Smooth muscle cell (in vitro differentiated cells): ENCODE measurements around the gene FBXL17. TPM values are rescaled to one million over a fixed set of nuclear protein-coding genes. Genes with fewer than 3 reads are reported as not detected.

Experiments
- DNase-seq: peaks from one replicate; lab custom pipeline; 2025; ENCODE audit not compliant: unreplicated experiment; lab: John Stamatoyannopoulos, UW
- H2AFZ ChIP-seq: fragments of 200-600 bp; sonication (generic); 2 replicates; pipeline ENCODE4 v1.6.0; 2016; ENCODE audit warnings: antibody characterized with exemption, low read depth, mild to moderate bottlenecking
- H3F3A ChIP-seq: fragments of 200-600 bp; sonication (generic); 2 replicates; pipeline ENCODE4 v1.6.0; 2017; ENCODE audit warnings: antibody characterized with exemption, low read depth
- H3K27ac ChIP-seq: fragments of 200-600 bp; sonication (generic); 2 replicates; pipeline ENCODE4 v1.5.1; 2016; ENCODE audit warnings: low read depth, mild to moderate bottlenecking
- H3K27me3 ChIP-seq: fragments of 200-600 bp; sonication (generic); 2 replicates; pipeline ENCODE4 v1.6.1; 2016; ENCODE audit warnings: low read depth, mild to moderate bottlenecking
- H3K36me3 ChIP-seq: fragments of 200-600 bp; sonication (generic); 2 replicates; pipeline ENCODE4 v1.5.1; 2016; ENCODE audit warnings: low read depth
- H3K4me1 ChIP-seq: fragments of 200-600 bp; sonication (generic); 2 replicates; pipeline ENCODE4 v1.5.1; 2016; ENCODE audit warnings: low read depth
- H3K4me2 ChIP-seq: fragments of 200-600 bp; sonication (generic); 2 replicates; pipeline ENCODE4 v1.6.0; 2016; ENCODE audit warnings: mild to moderate bottlenecking
- H3K4me3 ChIP-seq: fragments of 200-600 bp; sonication (generic); 2 replicates; pipeline ENCODE4 v1.5.1; 2016; ENCODE audit warnings: mild to moderate bottlenecking
- H3K79me2 ChIP-seq: fragments of 200-600 bp; sonication (generic); 2 replicates; pipeline ENCODE4 v1.6.0; 2016; ENCODE audit warnings: low read depth, mild to moderate bottlenecking
- H3K9ac ChIP-seq: fragments of 200-600 bp; sonication (generic); 2 replicates; pipeline ENCODE4 v1.6.0; 2016; ENCODE audit warnings: low read depth
- H3K9me3 ChIP-seq: fragments of 200-600 bp; sonication (generic); replicated peaks from 2 replicates; pipeline ENCODE4 v1.5.1; 2016; ENCODE audit warnings: low read depth
- H4K20me1 ChIP-seq: fragments of 200-600 bp; sonication (generic); 2 replicates; pipeline ENCODE4 v1.6.0; 2016; ENCODE audit warnings: low read depth
- WGBS: methylation state at CpG from one replicate; pipeline ENCODE4 v1.1.7; 2016; ENCODE audit warnings: low lambda C conversion rate; 5-methylcytosine and 5-hydroxymethylcytosine counted together
- polyA plus RNA-seq: library from polyadenylated mRNA; unstranded; fragments of >200 nt; fragmentation: Nextera tagmentation; extraction: Ambion mirVana; gene quantifications from 2 replicates; pipeline ENCODE4 v1.2.1, GENCODE V29; 2016
- total RNA-seq: library from RNA; depleted of rRNA; stranded (reverse); fragments of >200 nt; gene quantifications from 2 replicates; pipeline ENCODE4 v1.2.3, GENCODE V29; 2014
- TF ChIP-seq, protein P1 (sequence below): fragments of 200-600 bp; sonication (generic); IDR thresholded peaks from 2 replicates; pipeline ENCODE4 v1.5.1; 2017; ENCODE audit warnings: borderline replicate concordance, mild to moderate bottlenecking, antibody characterized with exemption; ENCODE audit not compliant: insufficient read depth, poor library complexity, severe bottlenecking

Gene FBXL17
- total RNA-seq: 16.0 and 18.7 TPM in 2 replicates
- polyA plus RNA-seq: 5.4 and 8.5 TPM in 2 replicates

DNA sequence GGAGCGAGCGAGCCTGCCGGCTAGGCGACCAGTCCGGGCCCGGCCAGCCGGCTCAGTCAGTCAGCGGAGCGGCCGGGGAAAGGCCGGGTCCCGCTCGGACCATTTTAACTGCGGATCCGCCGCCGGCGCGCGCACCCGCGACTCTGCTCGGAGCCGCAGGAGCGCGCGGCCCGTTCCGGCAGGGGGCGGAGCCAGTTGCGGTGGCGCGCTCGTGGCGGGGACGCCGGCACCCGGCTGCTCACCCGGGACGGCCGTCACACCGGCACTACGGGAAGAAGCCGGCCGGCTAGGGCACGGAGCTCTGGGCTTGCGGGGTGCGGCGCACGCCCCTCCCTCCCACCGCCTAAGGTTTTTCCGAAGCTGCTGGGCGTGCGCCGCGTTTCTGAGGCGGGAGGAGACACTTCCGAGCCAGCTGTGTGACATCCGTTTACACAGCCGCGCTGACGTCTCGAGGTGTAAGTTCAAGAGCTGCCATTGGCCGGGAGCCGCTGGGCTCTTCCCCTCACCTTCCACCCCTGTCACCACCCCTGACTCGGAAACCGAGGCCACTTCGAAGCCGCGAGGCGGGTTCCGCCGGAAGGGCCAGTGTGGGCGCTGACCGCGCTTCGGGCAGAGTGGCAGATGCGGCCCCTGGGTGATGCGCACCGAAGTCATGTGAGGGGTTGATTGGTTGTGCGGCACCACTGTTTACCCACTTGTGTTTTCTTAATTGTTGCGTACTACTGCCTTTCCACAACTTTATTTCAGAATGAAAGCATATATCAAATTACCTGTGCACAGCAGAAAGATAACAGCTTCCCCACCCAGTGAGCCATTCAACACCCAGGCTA is at the start of gene FBXL17:
FBXL17 (minus strand) TSS at position 145 of the 830 bp plus-strand sequence.
- TF ChIP-seq, protein P1, sequence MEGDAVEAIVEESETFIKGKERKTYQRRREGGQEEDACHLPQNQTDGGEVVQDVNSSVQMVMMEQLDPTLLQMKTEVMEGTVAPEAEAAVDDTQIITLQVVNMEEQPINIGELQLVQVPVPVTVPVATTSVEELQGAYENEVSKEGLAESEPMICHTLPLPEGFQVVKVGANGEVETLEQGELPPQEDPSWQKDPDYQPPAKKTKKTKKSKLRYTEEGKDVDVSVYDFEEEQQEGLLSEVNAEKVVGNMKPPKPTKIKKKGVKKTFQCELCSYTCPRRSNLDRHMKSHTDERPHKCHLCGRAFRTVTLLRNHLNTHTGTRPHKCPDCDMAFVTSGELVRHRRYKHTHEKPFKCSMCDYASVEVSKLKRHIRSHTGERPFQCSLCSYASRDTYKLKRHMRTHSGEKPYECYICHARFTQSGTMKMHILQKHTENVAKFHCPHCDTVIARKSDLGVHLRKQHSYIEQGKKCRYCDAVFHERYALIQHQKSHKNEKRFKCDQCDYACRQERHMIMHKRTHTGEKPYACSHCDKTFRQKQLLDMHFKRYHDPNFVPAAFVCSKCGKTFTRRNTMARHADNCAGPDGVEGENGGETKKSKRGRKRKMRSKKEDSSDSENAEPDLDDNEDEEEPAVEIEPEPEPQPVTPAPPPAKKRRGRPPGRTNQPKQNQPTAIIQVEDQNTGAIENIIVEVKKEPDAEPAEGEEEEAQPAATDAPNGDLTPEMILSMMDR: no peak
- H3K36me3 ChIP-seq: no peaks in the 10 kb centered on the region
- H3K4me3 ChIP-seq: peak within 1 kb of the TSS; percentile 96
- H2AFZ ChIP-seq: peak within 1 kb of the TSS; percentile 83
- peak within 1 kb of the TSS; percentile 94 for H3K27ac ChIP-seq
- H3K4me1 ChIP-seq: peaks cover 18% of the 10 kb centered on the region
- H3K79me2 ChIP-seq: peaks cover 34% of the 10 kb centered on the region
- 1% methylated on average over 78 of the region's 82 CpGs for WGBS
- no peaks in the 10 kb centered on the region for H4K20me1 ChIP-seq
- peak; percentile 86 for DNase-seq
- H3K9ac ChIP-seq: peak within 1 kb of the TSS; percentile 97
- no peaks in the 10 kb centered on the region for H3K9me3 ChIP-seq
- H3K4me2 ChIP-seq: peak within 1 kb of the TSS; percentile 89
- no peaks in the 10 kb centered on the region for H3K27me3 ChIP-seq
- no peaks in the 10 kb centered on the region for H3F3A ChIP-seq

GRCh38 chr5:108430931-108431608 is 49.2 kb upstream of the FBXL17 start:
- H3K9ac ChIP-seq: no peak overlapping the region
- H3K79me2 ChIP-seq: no peaks in the 10 kb centered on the region
- H4K20me1 ChIP-seq: no peaks in the 10 kb centered on the region
- no peaks in the 10 kb centered on the region for H3K27me3 ChIP-seq
- H3K4me3 ChIP-seq: no peak overlapping the region
- TF ChIP-seq, protein P1: no peak
- H2AFZ ChIP-seq: no peak overlapping the region
- DNase-seq: no peak
- H3K36me3 ChIP-seq: no peaks in the 10 kb centered on the region
- no peaks in the 10 kb centered on the region for H3K4me1 ChIP-seq
- no peaks in the 10 kb centered on the region for H3K9me3 ChIP-seq
- H3K4me2 ChIP-seq: no peak overlapping the region
- no peak overlapping the region for H3K27ac ChIP-seq
- no peaks in the 10 kb centered on the region for H3F3A ChIP-seq
- 95% methylated on average over 3 of the region's 3 CpGs for WGBS

- TF ChIP-seq, protein P1: no peak
- Histone ChIP-seq H3K79me2 (no peaks in the 10 kb centered on the region), H3K4me2 (no peak overlapping the region), H3K4me1 (no peaks in the 10 kb centered on the region), H2AFZ (no peak overlapping the region), H3K9me3 (no peaks in the 10 kb centered on the region), H4K20me1 (no peaks in the 10 kb centered on the region), H3K4me3 (no peak overlapping the region), H3K9ac (no peak overlapping the region), H3K27ac (no peak overlapping the region), H3F3A (no peaks in the 10 kb centered on the region), H3K36me3 (no peaks in the 10 kb centered on the region), H3K27me3 (no peaks in the 10 kb centered on the region)
- WGBS: 72% methylated on average over 5 of the region's 5 CpGs
- DNase-seq: no peak
Observed at GRCh38 chr5:108421713-108422112, 39.8 kb upstream of the FBXL17 start.
